ENCODE data around the gene PTPRG. TPM values are rescaled to one million over a fixed set of nuclear protein-coding genes. Genes with fewer than 3 reads are reported as not detected.
A peak's percentile ranks its signal among the peaks of the same experiment; 100 is the strongest.

PTPRG gene
- 35.1 and 45.7 TPM in 2 replicates for total RNA-seq
- 15.2 and 19.0 TPM in 2 replicates for polyA plus RNA-seq

DNA sequence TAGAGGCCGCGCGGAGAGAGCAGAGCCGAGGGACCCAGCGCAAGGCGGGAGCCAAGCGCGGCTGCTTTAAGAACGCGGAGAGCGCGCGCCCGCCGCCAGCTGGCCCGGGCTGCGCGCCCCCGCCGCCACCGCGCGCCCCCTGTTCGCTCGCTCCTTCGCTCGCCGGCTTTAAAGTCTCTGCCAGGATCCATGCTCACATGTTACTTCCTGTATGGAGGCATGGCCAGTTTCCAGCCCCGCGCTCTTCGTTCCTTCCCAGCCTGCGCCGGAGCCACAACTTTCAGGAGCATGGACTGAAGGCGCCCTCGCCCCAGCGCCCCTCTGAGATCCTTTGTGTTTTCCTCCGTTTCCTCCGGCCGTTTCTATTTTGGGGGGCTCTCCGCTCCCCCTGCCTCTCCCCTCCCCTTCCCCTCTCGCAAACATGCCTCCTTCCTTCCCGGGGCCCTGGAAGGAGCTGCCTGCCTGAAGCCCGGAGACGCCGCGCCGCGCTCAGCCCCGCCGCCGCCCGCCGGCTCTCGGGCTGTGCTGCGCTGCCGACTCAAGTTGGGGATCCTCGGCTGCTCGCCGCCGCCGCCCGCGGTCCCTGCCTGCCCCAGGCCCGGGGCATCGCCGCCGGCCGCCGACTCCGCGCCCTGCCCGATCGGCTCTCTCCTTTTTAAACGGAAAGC, at the start of gene PTPRG:
Gene PTPRG (plus strand): TSS at position 198 of the 668 bp plus-strand sequence. CDS start 717 bp downstream, outside the sequence.
- H3K27ac ChIP-seq, result peak within 1 kb of the TSS; percentile 96
- H3K27me3 ChIP-seq, result no peaks in the 10 kb centered on the region
- TF ChIP-seq, protein P1, sequence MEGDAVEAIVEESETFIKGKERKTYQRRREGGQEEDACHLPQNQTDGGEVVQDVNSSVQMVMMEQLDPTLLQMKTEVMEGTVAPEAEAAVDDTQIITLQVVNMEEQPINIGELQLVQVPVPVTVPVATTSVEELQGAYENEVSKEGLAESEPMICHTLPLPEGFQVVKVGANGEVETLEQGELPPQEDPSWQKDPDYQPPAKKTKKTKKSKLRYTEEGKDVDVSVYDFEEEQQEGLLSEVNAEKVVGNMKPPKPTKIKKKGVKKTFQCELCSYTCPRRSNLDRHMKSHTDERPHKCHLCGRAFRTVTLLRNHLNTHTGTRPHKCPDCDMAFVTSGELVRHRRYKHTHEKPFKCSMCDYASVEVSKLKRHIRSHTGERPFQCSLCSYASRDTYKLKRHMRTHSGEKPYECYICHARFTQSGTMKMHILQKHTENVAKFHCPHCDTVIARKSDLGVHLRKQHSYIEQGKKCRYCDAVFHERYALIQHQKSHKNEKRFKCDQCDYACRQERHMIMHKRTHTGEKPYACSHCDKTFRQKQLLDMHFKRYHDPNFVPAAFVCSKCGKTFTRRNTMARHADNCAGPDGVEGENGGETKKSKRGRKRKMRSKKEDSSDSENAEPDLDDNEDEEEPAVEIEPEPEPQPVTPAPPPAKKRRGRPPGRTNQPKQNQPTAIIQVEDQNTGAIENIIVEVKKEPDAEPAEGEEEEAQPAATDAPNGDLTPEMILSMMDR (IDR thresholded peaks at IDR 0.05; ENCODE audit: low read depth, low read length), result no peak
- peaks cover 3% of the 10 kb centered on the region for H3K4me1 ChIP-seq (ENCODE audit: low read depth)
- no peaks in the 10 kb centered on the region for H3K36me3 ChIP-seq
- peak within 1 kb of the TSS; percentile 90 for H3K4me3 ChIP-seq
- peak; percentile 95 to 97 for DNase-seq (ENCODE audit: low read depth in 1 of 2, low spot score in 1 of 2)
- no peaks in the 10 kb centered on the region for H3K9me3 ChIP-seq (ENCODE audit: low read depth)

DNA sequence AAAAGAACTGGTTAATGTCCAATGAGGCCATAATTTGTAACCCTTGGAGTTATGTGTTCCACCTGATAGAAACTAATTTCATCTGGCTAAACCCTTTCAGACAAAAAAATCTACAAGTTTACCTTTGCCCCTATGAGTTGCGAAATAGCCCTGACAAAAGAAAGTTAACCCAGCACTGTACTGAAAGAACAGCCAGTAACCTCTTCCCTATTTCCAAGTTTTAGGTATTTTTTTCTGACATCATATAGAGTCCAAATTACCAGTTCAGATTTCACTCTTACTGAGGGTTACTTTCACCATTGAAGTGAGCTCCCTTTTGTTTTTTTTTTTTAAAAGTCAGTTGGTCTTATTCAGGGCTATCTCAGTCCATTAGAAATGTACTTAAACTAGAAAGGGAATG, 42.8 kb upstream of the PTPRG start:
- Histone ChIP-seq H3K9me3 (ENCODE audit: low read depth) (no peaks in the 10 kb centered on the region), H3K27me3 (no peaks in the 10 kb centered on the region), H3K36me3 (no peaks in the 10 kb centered on the region), H3K27ac (no peak overlapping the region), H3K4me3 (no peak overlapping the region), H3K4me1 (ENCODE audit: low read depth) (peaks cover 12% of the 10 kb centered on the region)
- peak in 1 of 2 donors; percentile 12 for DNase-seq (ENCODE audit: low read depth in 1 of 2, low spot score in 1 of 2)
- TF ChIP-seq, protein P1 (IDR thresholded peaks at IDR 0.05; ENCODE audit: low read depth, low read length), result no peak

DNA sequence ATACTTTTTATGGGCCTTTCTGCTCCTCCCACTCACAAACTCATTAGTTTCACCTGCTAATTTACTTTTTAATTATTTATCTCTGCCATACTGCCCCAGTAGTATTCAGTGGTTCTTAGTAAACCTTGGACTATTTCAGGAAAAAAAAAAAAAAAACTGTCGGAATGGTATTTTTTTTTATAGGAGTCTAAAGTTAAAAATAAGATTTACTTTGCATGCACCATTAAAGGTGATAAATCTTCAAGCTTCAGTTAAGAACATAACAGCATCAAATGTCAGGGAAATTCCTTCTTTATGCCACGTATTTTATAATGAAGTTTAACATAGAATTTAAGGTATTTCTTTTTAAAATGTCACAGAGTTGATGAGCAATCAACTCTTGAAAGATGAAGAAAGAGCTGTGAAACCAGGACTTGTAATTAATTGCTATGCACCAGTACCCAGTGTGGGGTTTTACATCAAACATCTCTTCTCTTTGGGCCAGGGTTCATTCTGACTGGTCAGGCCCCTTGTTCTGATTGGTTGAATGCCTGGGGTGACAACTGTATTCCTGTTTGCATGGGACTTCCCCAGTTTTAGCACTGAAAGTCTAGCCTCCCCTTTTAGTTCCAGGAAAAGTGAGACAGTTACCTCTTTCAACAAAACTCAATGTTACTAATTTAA, 40.3 kb upstream of the PTPRG start:
- H3K27me3 ChIP-seq, result no peaks in the 10 kb centered on the region
- H3K36me3 ChIP-seq, result no peaks in the 10 kb centered on the region
- peaks cover 23% of the 10 kb centered on the region for H3K4me1 ChIP-seq (ENCODE audit: low read depth)
- TF ChIP-seq, protein P1 (IDR thresholded peaks at IDR 0.05; ENCODE audit: low read depth, low read length), result no peak
- no peak overlapping the region for H3K27ac ChIP-seq
- H3K4me3 ChIP-seq, result no peak overlapping the region
- no peaks in the 10 kb centered on the region for H3K9me3 ChIP-seq (ENCODE audit: low read depth)
- DNase-seq (ENCODE audit: low read depth in 1 of 2, low spot score in 1 of 2), result no peak

DNA sequence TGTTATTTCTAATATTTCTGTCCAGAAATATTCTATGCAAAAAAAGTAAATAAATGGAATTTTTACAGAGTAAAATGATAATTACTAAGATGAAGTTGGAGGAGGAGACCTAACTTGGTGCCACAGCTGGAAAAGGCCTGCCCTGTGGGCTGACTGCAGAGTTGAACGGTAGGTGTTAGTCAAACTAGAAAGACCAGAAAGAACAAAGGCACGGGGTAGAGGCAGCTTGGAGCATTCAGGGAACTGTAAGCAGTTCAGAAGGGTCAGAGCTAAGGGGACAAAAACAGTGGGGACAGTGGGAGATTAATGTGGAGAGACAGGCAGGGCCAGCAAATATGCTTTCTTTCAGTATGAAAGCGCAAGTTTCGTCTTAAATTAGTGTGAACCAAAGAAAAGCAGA, 39.3 kb upstream of the PTPRG start:
- Histone ChIP-seq H3K4me1 (ENCODE audit: low read depth) (peaks cover 26% of the 10 kb centered on the region), H3K27me3 (no peaks in the 10 kb centered on the region), H3K27ac (peak overlapping the region; percentile 35), H3K36me3 (no peaks in the 10 kb centered on the region), H3K4me3 (no peak overlapping the region), H3K9me3 (ENCODE audit: low read depth) (no peaks in the 10 kb centered on the region)
- no peak for DNase-seq (ENCODE audit: low read depth in 1 of 2, low spot score in 1 of 2)
- TF ChIP-seq, protein P1 (IDR thresholded peaks at IDR 0.05; ENCODE audit: low read depth, low read length), result no peak

DNA sequence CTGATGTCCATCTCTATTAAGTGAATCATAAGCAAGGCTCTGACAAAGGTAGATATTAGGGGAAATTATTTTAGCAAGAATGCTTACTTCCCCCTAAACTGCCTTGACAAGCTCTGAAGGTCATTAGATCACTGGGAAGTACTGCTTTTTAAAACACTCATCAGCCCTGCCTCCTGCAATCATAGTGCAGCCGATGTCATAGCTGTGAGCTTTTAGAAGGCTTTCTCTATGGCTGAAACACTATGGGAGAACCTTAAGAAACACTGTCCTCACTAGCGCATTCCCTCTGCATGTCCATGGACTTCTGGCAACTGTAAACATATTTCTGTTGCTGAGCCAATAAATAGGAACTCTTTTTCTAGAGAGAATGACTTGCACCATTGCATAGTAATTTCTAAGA, 38.7 kb upstream of the PTPRG start:
- peak overlapping the region; percentile 35 for H3K27ac ChIP-seq
- DNase-seq (ENCODE audit: low read depth in 1 of 2, low spot score in 1 of 2), result peak; percentile 4 to 26
- no peaks in the 10 kb centered on the region for H3K9me3 ChIP-seq (ENCODE audit: low read depth)
- H3K36me3 ChIP-seq, result no peaks in the 10 kb centered on the region
- no peaks in the 10 kb centered on the region for H3K27me3 ChIP-seq
- H3K4me3 ChIP-seq, result no peak overlapping the region
- TF ChIP-seq, protein P1 (IDR thresholded peaks at IDR 0.05; ENCODE audit: low read depth, low read length), result no peak
- H3K4me1 ChIP-seq (ENCODE audit: low read depth), result peaks cover 26% of the 10 kb centered on the region
